HG03064 (cell line): Measurements from ENCODE around the gene CFP.
"Not testable (repeated sequence)": the region's sequence is repeated elsewhere in the genome, so short reads cannot be mapped to it uniquely, and the experiment has no call there.

Source experiments
- ATAC-seq: cut with Tn5 transposase; IDR thresholded peaks from one replicate; pipeline ENCODE4 v1.9.1; 2021; ENCODE audit warnings: low read depth; ENCODE audit not compliant: unreplicated experiment

The CFP gene

DNA sequence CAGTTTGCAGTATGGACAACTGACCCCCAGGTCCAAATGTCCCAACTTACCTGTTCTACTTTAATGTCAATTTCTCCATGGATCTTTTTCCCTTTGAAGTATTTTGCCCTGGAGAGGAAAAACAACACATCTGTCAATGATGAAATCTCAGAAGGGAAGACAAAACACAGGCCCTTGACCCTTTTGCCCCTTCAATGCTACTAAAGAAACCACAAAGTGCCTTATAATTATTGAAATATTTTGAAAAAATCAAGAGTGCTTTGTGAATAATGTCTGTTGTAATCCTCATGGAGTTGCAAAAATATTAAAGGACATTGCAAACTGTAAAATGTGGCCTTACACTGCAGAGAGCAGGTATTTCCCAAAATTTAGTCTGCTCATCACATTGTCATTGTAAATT, 22.6 kb downstream of the CFP start:
- ATAC-seq = no peak

DNA sequence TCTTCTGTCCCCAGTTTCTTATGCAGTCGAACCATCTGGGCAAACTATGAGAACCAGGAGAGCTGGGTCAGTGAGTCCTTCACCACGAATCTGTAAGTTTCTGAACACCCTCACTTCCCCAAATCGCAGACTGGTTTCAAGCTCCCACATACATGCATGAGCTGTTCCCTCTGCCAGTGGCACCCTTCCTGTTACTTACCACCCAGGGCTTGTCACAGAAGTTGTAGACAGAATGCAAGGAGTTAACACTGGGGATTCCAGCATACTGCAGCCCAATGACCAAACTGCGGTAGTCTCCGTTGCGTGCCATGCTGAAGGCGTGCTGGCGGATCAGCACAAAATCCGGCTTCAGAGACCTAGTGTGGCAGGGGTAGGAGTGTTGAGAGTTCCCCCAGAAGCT, 24.7 kb downstream of the CFP start:
- no peak for ATAC-seq

DNA sequence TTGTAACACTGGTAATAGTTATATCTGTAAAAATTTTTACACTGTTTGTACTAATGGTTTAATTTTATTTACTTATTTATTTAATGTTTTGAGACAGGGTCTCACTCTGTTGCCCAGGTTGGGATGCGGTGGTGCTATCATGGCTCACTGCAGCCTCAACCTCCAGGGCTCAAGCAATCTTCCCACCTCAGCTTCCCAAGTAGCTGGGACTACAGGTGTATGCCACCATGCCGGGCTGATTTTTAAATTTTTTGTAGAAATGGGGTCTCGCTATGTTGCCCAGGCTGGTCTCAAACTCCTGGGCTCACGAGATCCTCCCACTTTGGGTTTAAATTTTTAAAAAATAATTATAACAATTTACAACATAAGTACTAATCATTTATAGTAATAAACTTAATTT, 26.6 kb downstream of the CFP start:
- not testable (repeated sequence) for ATAC-seq

DNA sequence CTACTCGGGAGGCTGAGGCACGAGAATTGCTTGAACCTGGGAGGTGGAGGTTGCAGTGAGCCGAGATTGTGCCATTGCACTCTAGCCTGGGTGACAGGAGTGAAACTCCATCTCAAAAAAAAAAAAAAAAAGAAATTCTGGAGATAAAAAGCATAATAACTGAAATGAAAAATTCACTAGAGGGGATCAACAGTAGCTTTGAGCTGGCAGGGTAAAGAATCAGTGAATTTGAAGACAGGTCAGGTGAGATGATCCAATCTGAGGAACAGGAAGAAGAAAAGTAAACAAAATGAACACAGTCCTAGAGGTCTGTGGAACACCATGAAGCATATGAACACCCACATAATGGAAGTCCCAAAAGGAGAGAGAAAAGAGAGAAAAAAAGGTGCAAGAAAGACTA, 32.5 kb downstream of the CFP start:
- no peak for ATAC-seq

DNA sequence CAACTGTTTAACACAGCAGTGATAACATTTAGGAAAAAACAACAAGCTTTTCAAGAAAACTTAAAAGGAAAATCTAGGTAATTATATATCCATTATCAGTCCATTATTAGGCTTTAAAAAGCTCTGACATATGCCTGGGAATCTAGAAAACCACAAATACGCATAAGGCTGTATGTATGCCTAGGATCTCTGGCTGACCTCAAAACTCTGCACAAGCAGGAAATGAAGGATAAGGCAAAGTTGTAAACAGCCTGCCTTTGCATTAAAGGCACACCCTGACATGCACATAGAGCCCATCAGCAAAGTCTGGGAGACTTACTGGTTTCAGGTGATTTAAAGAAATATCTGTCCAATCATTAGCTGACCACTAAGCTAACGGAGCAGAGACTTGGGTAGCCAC, 33.5 kb downstream of the CFP start:
- no peak for ATAC-seq

DNA sequence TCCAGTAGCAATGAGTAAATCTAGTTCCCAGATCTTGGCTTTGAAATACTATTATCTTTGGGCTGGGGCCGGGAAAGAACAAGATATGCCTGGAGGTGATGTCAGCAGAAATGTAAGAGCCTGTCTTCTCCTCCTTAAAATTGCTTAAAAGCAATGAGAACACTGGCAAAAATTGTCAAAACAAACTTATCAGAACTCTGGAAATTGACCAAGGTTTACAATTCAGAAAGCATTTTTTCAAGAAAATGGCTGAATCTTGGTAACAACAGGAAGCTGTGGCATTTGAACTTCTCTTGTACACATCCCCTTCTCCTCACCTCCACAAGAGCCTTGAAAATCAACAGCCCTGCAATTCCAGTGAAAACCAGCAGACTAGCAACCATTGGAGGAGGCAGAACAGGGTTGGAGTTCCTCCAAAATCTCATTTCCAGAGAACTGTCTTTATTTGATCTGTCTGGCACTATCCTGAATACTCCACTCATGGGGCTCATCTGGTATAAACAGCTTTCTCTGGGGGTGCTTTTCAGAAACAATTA, 33.9 kb downstream of the CFP start:
- no peak for ATAC-seq

DNA sequence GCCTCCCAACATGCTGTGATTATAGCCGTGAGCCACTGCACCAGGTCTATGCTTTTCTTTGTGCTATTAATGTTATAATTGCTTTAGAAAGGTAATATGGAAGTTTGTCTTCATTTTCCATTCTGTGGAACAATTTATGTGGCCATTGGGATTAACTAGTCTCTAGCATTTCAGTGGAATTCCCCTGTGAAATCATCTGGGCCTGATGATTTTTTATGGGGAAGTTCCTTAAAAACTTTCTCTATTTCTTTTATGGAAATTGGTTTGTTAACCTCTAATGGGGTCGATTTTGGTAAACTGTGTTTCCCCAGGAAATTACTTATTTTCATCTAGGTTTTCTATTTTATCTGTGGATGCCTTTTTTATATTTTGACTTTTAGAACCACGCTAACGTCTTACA, 36.2 kb downstream of the CFP start:
- no peak for ATAC-seq

DNA sequence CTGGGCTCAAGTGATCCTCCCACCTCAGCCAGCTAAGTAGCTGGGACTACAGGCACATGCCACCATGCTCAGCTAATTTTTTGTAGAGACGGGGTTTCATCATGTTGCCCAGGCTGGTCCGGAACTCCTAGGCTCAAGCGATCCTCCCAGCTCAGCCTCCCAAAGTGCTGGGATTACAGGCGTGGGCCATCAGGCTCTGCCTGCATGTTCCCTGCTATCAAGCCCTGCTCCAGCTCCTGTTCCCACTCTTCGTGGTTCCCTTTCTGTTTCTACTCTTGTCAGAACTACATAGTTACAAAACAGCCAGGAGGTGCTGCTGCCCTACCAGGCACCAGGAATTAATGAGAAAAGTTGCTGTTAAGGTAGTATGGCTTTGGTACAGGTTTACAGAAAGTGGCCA, 38.7 kb downstream of the CFP start:
- ATAC-seq = no peak

DNA sequence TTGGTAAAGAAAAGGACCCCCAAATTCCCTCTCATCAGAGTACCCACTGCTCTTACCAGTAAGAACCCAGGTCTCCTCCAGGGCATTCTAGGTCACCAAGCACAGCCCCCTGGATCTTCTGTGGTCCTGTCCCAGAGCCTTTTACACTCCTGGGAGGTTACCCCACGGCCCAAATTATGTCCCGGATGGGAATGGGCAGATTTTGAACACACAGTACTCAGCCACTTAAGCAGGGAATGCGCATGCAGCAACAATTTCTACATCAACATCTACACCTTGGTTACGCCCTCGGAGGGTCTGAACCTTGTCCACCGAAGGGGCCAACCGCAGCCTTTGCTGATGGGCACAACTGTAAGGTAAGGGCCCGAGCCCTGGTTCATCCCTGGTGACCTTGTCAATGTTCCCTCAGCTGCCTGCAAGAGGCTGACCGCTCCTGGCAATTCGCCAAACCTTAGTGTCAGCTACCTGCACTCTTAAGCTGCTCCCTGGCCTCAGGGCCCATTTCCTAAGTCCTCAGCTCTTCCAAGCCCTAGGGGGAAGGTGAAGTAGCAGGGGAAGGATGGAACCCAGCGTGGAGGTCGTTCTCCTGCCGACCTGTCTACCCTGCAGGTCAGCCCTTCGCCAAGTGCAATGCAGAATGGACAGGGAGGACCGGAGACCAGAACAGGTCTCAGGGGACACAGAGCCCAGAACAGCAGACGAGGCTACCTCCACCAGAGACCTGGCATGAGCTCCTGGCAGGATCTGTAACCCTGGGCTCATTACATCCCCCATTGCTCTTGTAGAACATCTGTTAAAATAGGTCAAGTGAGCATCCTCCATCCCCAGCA, 41.6 kb downstream of the CFP start:
- ATAC-seq = no peak

DNA sequence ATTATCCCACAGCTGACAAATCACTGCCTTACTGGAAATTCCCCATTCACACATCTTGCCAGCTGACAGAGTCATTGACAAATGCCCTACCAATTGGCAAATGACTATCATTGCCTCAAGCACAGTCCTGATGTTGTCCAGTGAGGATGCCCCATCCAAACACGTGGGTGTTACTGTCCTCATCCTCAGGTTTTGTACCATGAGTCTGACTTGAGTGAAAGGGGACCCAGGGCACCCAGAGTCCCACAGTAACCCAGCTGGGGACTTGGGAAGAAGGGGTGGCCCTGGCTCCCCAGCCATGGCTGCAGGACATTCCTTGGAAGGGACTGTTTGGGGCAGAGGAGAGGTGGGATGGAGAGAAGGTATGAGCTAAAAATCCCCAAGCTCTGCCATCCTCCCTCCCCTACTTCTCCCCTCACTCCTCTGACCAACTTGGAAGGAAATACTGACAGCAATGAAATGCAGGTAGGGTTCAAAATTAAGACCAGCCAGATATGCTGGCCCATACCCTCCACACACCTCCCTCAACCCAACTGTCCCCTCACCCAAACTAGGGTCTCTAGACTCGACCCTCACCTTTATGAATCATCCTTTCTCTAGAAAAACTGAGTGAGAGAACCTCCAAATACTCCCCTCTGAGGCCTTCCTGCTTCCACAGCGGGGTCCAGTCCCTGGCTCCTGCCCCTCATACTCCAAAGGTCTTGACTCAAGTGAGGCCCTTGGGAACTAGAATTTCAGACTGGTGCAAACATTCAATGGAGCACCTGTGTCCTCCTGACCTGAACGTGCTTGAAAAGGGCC, 42.4 kb downstream of the CFP start:
- no peak for ATAC-seq

DNA sequence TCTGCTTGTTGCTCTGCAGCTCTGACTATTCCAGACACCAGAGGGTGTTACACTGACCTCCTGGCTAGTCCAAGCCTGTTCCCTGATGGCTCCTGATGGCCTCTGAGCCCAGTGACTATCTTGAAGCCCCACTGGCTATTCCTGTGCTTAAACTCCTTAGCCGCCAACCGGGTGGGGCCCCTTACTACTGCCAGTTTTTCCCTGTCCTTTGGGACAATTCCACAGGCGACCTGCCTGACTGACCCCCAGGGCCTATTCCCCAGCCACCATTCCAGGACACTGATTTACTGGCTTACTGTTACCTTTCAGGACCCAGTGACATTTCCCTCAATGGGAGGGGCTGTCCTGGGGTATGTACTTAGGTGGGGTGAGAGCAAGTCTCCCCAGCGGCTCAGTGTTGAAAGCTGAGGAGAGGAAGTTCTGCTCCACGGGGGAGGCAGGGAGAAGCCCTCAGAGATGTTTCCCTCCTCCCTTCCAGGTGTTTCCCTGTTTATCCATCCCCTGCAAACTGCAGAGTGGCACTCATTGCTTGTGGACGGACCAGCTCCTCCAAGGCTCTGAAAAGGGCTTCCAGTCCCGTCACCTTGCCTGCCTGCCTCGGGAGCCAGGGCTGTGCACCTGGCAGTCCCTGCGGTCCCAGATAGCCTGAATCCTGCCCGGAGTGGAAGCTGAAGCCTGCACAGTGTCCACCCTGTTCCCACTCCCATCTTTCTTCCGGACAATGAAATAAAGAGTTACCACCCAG, 43.5 kb downstream of the CFP start:
- no peak for ATAC-seq

DNA sequence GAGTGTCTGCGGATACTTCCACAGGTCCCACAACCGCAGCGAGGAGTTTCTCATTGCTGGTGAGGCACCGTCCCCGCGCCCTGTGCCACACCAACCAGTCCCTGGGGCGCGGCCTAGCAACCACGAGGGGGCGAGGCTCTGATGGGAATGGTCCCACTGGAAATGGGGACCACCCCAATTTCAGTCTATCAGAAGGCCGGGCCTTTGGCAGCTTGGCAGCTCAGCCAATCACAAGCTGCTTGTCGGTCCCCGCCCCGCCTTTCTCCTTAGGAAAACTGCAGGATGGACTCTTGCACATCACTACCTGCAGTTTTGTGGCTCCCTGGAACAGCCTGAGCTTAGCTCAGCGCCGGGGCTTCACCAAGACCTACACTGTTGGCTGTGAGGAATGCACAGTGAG, 44.5 kb downstream of the CFP start:
- ATAC-seq = no peak

DNA sequence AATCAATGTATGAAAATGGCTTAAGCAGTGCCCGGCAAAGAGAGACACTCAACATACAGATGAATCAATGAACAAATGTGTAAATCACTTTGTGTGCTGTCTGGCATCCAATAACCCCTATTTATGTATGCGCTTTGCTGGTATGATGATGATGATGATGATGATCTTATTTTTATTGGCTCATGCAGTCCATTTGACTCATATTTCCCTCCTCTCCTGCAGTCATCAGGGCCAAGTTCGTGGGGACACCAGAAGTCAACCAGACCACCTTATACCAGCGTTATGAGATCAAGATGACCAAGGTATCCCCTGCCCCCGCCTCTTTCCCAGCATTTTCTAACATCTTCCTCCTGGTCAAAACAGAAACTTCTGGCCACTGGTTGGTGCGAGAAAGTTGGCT, 45.0 kb downstream of the CFP start:
- no peak for ATAC-seq

DNA sequence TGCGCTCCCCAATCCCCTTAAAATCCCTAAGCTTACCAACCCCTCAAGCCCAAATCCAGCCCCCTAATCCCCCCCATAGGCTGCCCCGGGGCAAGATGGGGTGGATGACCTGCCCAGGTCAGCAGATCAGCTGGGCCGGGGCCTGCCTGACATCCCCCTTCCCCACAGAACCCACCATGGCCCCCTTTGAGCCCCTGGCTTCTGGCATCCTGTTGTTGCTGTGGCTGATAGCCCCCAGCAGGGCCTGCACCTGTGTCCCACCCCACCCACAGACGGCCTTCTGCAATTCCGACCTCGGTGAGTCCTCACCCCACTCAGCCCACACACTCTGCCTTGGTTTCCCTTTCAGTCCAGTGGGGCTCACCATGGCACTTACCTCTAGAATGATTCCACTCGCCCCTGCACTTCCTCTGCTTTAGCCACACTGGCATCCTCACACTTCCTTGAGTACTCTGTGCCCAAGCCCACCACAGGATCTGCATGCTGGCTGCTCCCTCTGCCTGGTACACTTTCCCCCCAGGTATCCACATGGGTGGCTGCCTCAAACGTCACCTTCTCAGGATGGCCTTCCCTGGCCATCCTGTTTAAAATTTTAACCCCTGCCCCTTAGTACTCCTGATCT, 46.4 kb downstream of the CFP start:
- ATAC-seq = no peak

DNA sequence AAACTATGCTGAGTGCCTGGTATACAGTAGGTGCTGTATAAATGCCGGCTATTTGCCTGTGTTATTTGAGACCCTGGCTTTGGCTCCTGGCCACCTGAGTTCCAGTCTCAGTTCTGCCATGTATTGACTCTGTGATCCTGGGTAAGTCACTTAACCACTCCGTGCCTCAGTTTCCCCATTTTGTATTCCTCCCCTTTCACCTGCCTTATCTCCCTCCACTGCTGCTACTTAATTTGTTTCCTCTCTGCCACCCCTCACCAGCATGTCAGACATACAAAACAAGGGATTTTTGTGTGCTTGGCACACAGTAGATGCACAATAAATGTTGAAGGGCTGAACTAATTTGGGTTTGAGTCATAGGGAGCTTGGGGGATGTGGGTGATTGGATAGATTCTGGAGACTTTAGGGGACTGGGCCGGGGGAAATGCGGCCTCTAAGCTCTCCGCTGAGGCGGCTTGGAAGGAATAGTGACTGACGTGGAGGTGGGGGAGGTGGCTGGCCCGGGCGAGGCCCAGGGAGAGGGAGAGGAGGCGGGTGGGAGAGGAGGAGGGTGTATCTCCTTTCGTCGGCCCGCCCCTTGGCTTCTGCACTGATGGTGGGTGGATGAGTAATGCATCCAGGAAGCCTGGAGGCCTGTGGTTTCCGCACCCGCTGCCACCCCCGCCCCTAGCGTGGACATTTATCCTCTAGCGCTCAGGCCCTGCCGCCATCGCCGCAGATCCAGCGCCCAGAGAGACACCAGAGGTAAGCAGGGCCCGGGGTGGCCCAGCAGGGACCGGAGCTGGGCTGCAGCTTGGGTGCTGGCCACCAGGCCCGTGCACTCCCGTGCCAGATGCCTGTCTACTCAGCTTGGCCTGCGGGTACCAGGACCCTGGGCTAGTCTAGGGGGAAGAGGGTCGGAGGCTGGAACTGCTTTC, 47.7 kb downstream of the CFP start, which contains the start of gene TIMP1:
Gene TIMP1, plus strand, starts transcription at position 706 of the 917 bp plus-strand sequence. CDS start 980 bp downstream, outside the sequence.
- peak; percentile 70 for ATAC-seq

DNA sequence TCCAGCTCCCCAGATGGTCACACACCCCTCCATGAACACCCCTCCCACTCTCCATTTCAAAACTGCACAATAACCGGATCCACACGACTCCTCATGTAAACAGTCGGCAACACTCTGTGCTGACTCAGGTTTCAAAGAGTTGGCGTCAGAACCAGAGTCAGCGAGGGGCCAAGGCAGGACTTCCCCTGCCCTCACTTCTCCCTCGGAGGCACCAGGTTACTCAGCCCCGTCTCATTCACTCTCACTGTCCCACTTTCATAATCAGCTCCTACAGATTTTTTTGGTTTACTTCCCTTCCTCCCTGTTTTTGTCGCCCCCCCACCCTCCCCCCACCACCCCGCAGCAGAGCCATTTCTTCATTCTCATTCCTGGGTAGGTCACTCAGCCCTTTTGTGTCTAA, 50.2 kb downstream of the CFP start:
- no peak for ATAC-seq

DNA sequence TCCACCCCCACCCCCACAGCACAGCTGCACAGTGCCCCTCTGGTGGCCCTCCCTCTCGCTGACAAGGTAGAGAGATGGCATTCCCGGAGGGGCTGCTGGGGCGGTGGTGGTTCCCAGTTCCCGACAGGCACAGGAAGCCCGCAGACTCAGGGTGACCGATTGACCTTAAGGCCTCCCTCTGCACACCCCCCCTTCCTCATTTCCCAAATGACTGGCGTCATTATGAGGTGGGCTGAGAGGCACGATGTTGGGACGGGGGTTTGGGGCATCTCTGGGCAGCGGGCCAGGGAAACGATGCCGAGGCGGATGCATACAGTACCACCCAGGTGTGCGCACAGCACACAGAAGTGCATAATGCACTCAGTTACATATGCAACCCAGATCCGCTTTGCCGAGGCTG, 51.0 kb downstream of the CFP start:
- no peak for ATAC-seq

DNA sequence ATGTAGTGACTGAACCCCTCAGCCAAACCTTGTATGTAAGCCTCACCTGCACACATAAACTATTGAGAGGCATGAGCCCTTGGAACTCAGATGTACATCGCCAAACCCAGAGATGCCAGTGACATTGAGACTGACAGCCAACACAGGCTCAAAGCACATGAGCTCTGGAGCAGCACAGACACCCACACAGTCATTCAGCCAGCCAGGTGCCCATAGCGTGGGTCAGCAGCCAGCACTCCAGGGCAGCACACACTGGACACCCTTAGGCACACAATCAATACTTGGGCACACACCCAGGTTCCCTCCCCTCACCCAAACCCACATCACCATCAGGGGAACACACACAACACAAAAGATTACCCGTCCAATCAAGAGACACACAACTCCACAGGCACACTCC, 51.8 kb downstream of the CFP start:
- ATAC-seq = no peak

DNA sequence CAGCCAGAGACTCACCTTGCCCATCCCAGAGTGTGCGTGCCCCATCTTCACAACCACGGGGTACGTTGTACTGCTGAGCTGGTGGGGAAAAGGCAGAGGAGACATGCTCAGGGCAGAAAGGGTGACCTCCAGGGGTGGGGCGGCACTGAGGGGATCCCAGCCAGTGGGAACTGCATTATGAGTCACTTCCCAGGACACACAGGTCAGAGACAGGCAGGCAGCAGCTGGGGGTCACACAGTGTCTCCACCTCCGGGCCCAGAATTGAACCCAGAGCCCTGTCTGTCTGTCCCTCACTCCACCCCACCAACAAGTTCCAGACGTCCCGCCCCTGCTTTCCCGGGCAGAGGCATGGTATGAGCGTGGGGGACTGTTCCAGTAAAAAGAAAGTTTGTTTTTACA, 52.3 kb downstream of the CFP start:
- no peak for ATAC-seq
